HG03354 (cell line): Measurements from ENCODE around the gene EBNA1BP2.
"Not testable (repeated sequence)": the region's sequence is repeated elsewhere in the genome, so short reads cannot be mapped to it uniquely, and the experiment has no call there.

Experiments
- ATAC-seq: cut with Tn5 transposase; IDR thresholded peaks from one replicate; pipeline ENCODE4 v1.9.1; 2021; ENCODE audit warnings: mild to moderate bottlenecking; ENCODE audit not compliant: unreplicated experiment, poor library complexity, severe bottlenecking

EBNA1BP2 gene, protein sequence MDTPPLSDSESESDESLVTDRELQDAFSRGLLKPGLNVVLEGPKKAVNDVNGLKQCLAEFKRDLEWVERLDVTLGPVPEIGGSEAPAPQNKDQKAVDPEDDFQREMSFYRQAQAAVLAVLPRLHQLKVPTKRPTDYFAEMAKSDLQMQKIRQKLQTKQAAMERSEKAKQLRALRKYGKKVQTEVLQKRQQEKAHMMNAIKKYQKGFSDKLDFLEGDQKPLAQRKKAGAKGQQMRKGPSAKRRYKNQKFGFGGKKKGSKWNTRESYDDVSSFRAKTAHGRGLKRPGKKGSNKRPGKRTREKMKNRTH

DNA sequence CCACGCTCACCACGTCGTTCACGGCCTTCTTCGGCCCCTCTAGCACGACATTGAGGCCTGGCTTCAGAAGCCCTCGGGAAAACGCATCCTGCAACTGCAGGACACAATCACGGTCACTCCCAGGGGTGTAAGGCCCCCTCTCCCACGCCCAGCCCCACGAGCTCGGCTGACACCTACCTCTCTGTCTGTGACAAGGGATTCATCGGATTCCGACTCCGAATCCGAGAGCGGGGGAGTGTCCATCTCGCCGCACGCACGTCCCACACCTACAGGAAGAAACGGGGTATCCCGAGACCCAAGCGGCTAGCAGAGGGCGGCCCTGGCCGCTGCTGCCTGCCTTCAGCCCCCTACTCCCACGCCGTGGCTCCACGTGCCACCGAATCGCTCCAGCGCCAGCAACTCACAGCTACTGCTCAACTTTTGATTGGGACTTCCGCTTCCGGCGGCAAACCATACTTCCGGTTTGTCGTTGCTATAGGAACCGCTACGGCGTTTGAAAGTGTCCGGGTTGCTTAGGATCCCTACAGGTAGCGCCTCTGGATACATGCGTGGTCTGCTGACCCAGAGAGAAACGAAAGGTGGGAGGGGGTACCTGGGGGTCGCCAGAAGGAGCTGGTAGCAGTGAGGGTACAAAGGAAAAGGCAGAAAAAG lies at the start of gene EBNA1BP2, which contains the start of gene CFAP57:
Gene EBNA1BP2, minus strand, starts transcription at position 415 of the 651 bp plus-strand sequence. Its CDS starts 172 bp downstream, at position 243.
Gene CFAP57, plus strand, starts transcription at position 455 of the 651 bp plus-strand sequence. CDS start 424 bp downstream, outside the sequence.
- ATAC-seq = peak; percentile 95

DNA sequence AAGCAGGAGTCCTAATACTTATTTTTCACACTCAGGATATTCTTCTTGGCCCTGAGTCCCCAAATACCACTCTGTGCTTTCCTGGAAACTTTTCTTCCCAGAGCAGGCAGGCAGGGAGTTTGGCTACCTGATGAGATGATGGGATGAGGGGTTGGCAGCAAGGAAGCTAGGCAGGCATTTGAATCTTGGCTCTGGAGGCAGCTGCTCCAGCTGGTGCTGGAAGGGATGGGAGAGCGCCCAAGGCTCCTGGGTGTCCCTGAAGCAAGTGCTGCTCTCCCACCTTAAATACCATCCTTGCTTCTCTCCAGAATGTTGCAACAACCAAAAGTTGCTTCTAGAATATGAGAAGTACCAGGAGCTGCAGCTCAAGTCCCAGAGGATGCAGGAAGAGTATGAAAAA lies 49.7 kb upstream of the EBNA1BP2 start:
- no peak for ATAC-seq

DNA sequence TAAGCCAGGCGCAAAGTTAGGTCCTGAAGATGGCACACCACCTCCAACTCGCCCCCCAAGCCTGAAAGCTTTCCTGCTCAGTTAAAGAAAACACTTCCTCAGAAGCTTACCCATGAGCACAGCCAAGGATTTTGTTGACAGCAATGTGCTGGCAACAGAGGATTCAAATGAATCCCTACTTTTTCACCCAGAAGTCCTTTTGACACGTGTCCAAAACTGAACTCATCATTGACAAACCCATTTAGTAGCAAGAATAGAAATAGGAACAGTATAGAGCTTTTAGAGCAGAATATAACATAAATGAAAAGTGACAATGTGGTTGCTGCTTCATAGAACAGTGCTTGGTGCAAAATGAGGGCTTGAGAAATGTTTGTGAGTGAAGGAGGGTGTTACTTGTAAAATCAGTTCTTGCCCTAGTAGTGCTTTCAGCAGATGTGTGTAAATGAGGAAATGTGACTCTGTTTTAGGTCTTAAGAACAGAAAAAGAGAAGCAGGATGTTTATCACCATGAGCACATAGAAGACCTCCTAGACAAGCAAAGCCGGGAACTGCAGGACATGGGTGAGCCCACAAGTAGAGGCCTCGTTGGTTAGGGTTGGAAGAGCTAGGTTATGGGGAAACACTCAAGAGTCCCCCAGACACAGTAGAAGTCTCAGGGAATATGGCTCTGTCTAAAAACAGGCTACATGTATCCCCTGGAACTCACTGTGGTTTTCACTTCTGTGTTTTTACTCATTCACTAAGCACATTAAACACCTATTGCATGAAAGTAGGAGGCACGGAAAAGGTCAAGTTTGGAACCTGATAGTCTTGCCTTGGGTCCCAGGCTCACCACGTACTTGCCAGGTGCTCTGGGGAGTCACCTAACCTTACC lies 49.1 kb upstream of the EBNA1BP2 start:
- peak; percentile 80 for ATAC-seq

DNA sequence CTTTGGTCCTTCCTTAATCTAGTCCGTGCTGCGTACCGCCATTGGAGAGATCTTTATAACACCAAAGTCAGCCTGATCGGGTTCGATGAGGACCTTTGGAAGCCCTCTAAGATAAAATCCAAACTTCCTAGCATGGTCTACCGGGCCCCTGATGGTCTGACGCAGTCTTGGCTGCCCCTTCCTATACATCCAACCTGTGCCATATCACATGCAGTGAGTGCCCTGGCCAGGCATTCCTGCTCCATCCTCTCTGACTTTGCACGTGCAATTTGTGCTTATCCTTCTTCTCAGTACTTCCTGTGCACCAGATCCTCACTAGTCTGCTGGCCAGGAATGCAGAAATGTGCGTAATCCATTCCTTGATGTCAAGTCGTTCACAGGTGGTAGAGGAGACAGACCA lies 45.7 kb upstream of the EBNA1BP2 start:
- ATAC-seq = no peak

DNA sequence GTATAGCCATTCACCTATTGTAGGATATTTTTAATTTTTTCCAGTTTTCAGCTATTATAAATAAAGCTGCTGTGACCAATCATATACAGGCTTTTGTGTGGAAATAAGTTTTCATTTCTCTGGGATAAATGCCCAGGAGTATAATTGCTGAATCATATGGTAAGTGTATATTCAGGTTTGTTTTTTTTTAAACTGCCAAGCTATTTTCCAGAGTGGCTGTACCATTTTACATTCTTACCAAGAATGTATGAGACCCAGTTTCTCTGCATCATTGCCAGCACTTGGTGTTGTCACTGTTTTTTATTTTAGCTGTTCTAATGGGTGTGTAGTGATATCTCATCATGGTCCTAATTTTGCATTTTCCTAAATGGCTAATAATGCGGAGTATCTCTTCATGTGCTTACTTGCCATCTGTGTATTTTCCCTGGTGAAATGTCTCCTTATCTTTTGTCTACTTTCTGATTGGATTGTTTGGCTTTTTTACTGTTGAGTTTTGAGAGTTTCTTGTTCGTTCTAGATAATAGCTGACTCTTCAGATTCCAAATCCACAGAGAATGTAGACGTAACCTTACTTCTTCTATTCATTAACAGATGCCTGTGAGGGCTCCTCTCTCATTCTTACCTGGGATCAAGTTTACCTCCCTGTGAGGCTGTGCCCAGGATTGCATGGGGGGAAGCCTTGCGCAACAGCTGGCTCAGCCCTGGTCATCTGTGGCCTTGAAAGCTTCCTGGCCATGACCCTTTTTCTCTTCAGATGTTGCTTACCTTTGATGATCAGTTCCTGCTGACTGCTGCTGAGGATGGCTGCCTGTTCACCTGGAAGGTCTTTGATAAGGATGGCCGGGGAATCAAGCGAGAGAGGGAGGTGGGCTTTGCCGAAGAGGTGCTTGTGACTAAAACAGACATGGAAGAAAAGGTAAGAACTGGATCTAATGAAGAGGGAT lies 42.7 kb upstream of the EBNA1BP2 start:
- ATAC-seq = no peak

DNA sequence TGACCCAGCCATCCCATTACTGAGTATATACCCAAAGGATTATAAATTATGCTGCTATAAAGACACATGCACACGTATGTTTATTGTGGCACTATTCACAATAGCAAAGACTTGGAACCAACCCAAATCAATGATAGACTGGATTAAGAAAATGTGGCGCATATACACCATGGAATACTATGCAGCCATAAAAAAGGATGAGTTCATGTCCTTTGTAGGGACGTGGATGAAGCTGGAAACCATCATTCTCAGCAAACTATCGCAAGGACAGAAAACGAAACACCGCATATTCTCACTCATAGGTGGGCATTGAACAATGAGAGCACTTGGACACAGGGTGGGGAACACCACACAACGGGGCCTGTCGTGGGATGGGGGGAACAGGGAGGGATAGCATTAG lies 36.2 kb upstream of the EBNA1BP2 start:
- not testable (repeated sequence) for ATAC-seq

DNA sequence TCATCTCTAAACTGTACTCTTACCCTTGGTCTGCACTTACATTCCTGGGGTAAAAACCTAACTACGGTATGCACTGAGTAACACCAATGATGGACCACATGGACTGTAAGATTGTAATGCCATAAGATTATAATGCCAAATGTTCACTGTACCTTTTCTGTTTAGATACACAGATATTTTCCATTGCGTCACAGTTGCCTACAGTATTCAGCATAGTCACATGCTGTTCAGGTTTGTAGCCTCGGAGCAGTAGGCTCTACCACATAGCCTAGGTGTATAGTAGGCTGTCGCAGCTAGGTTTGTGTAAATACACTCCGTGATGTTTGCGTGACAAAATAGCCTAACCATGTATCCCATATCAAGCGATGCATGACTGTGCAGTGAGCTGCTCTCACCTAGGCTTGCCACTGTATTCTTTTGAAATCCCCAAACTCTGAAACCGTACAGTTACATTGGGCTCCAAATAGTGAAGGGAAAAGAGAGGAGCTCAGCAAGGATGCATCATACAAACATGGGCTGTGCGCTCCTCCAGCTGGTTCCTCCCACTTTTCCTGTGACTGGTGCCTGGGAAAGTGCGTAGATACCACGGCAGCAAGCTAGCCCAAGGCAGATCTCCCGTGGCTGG lies 35.3 kb upstream of the EBNA1BP2 start:
- no peak for ATAC-seq

DNA sequence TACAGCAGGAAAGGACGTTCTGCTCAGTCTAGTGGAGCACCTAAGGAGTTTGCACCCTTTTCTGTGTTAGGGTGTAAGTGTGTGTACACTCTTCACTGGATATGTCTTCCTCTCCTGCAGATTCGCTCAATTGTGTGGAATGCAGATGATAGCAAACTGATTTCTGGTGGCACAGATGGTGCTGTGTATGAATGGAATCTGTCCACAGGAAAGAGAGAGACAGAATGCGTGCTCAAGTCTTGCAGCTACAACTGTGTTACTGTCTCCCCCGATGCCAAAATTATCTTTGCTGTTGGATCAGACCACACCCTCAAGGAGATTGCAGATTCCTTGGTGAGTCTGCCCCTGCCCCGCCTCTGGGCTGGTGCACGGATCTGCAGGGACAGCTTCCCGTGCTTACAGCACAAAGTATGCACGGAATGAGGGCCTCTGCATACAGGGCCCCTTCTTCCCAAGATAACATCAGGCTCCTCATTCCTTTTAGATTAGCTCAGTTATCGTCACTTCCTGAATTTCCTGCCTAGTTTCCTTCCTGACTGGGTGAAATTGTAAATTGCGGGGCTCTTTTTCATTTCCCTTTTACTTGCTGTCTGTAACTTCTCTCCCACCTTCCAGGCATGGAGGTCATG lies 34.6 kb upstream of the EBNA1BP2 start:
- ATAC-seq = no peak

DNA sequence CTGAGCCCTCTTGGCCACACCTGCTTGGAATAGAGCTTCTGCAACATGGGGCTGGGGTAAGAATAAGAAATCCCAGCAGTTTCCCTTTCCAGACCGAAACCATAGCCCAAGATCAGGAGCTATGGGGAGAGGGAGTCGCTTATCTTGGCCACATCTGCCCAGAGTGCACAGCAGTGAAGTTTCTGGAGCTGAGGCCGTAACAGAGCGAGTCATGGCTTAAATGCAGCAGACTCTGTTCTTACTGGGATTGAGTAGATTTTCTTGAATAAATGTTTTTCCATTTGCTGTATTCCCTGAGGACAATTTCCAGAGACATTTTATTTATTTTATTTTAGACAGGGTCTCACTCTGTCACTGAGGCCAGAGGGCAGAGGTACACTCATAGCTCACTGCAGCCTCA lies 33.6 kb upstream of the EBNA1BP2 start:
- ATAC-seq = no peak

DNA sequence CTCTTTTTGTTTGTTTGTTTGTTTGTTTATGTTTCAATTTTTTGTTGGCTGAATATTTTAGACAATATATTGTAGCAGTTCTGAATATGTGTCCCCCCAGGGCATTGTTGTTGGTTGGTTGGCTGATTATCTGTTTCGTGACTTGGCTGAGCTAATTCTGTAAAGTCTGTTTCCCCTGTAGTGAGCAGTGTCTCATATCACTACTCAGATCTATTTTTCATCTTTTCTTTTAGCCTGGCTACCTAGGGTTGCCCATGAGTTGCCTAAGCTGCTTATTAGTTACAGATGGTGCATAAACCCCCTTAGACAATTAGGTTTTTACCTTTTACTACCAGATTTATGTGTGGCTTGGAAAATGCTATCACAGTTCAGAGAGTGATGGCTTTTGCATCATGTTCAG lies 32.3 kb upstream of the EBNA1BP2 start:
- ATAC-seq = no peak

DNA sequence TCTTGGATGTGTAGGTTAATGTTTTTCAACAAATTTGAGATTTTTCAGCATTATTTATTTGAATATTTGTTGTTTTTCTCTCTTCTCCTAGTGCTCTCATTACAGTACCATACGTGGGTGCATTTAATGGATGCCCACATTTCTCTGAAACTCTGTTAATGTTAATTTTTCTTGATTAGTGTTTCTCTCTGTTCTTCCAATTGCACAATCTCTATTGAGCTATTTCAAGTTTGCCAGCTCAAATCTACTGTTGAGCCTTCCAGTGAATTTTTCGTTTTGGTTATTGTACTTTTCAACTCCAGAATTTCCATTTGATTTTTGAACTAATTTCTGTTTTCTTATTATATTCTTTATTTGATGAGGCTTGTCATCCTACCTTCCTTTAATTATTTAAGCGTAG lies 31.8 kb upstream of the EBNA1BP2 start:
- no peak for ATAC-seq

DNA sequence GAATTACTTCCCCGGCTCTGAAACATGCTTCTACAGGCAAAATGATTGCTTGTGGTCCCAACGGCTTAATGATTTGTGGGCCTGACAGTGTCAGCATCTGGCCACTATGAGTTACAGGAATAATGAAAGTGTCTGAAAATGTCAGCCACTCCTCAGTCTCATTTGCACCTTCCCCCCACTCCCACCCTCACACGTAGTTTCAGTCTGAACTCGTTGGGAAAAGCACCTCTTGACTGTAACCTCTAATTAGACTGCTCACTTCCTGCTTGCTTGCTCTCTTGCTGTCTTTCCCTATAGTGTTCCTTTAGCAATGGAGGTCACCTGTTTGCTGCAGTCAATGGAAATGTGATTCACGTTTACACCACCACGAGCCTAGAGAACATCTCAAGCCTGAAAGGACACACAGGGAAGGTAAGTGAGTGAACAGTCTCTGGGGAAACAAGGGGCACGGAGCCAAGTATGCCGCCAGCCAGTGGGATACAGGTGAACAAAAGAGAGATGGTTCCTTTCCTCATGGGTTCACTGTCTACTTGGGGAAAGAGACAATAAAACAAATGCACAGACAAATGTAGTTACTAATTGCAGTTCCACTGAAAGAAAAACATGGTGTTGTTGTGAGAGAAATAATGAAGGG lies 27.1 kb upstream of the EBNA1BP2 start:
- ATAC-seq = peak; percentile 73

DNA sequence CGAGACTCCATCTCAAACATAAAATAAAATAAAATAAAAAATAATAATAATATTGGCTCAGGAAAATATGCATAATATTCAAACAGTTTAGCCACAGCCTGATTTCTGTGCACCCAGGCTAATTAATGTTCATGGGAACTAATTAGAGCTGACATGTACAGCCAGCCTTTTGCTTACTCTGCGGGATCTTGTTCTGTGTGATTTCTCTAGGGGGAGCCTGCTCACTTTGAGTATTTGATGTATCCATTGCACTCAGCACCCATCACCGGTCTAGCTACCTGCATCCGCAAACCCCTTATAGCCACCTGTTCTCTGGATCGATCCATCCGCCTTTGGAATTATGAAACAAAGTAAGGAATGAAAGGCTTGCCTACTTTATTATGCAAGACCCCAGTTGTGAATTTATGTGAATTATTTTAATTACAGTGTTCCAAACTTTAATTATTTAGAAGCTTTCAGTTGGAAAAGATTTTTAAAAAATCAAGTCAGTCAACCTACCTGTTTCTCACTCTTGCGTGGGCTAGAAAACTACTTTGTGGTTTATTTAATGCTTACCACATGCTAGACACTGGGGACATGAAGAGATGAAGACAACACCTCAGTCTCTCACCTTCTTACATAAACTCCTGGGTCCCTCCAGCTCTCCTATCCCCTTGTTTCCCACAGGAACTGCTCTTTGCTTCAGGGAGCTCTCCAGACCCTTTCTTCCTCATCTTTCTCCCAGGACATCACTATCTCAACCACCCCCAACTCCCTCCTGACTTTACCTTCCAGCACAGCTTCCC lies 25.4 kb upstream of the EBNA1BP2 start:
- no peak for ATAC-seq

DNA sequence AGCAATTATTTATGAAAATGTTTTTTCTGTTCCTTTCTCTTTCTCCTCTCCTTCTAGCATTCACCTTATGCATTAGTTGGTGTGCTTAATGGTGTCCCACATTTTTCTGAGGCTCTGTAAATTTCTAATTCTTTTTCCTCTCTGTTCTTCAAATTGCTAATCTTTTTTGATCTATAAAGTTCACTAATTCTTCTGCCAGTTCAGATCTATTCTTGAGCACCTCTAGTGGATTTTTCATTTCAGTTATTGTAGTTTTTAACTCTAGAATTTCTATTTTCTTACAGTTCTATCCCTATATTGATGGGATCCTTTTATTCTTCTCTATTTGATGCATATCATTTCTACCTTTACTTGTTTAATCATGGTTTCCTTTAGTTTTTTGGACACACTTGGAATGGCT lies 22.4 kb upstream of the EBNA1BP2 start:
- no peak for ATAC-seq

DNA sequence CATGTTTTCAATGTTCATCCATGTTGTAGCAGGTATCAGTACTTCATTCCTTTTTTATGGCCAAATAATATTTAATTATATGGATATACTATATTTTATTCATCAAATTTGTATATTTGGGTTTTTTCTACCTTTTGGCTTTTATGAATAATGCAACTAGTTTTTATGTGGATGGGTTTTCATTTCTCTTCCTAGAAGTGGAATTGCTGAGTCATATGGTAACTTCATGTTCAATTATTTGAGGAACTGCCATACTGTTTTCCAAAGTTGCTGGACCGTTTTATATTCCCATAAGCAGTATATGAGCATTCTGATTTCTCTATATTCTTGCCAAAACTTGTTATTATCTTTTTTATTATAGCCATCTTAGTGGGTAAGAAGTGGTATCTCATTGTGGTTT lies 16.0 kb upstream of the EBNA1BP2 start:
- ATAC-seq = no peak

DNA sequence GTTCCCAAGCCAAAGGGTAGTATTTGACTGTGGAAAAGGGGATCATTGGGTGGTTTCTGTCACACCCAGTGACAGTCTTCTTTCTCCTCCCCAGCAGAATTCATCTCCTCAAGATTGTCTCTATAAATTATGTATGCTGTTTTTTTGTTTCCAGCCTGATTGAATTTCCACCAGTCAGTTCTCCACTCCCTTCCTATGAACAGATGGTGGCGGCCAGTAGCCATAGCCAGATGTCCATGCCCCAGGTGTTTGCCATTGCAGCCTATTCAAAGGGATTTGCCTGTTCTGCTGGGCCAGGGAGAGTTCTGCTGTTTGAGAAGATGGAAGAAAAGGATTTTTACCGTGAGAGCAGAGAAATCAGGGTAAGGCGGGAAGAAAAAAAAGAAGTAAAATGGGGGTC lies 12.9 kb upstream of the EBNA1BP2 start:
- no peak for ATAC-seq

DNA sequence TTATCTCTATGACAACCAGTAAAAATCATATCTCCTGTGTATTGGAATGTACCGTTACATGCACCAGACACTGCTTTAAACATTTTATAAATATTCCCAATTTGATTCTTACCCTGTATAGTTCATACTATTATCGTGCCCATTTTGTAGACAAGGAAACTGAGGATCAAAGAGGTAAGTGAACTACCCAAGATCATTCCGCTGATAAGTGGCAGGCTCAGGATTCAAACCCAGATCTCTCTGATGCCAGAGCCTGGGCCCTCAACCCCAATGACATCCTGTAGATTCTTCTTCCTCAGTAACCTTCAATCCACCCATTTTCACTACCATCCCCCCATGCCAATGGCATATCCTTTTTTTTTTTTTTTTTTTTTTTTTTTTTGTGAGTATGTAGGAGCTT lies 12.3 kb upstream of the EBNA1BP2 start:
- ATAC-seq = no peak
